Endodermal cell (in vitro differentiated cells): Measurements from ENCODE around the gene RAMACL. TPM values are rescaled to one million over a fixed set of nuclear protein-coding genes. Genes with fewer than 3 reads are reported as not detected.

Experiments
- DNase-seq: peaks from one replicate; pipeline ENCODE4 v3.0.0-alpha.2; 2017
- H3K27ac ChIP-seq: 2 replicates; pipeline ENCODE4 v1.5.1; 2013; ENCODE audit warnings: mild to moderate bottlenecking, low read depth, low read length, moderate library complexity
- H3K27me3 ChIP-seq: 2 replicates; pipeline ENCODE4 v1.6.1; 2013; ENCODE audit warnings: mild to moderate bottlenecking, low read length, moderate library complexity; ENCODE audit not compliant: insufficient read depth, control insufficient read depth, poor library complexity, severe bottlenecking
- H3K36me3 ChIP-seq: 2 replicates; pipeline ENCODE4 v1.7.0; 2013; ENCODE audit warnings: mild to moderate bottlenecking, low read length, moderate library complexity; ENCODE audit not compliant: control insufficient read depth, insufficient read depth
- H3K4me1 ChIP-seq: one replicate; pipeline ENCODE4 v1.7.0; 2013; ENCODE audit warnings: low read length; ENCODE audit not compliant: control insufficient read depth, insufficient read depth
- H3K4me3 ChIP-seq: 2 replicates; pipeline ENCODE4 v1.5.1; 2013; ENCODE audit warnings: mild to moderate bottlenecking, low read length, moderate library complexity
- H3K9ac ChIP-seq: 2 replicates; pipeline ENCODE4 v1.6.1; 2013; ENCODE audit warnings: mild to moderate bottlenecking, low read length, moderate library complexity; ENCODE audit not compliant: poor library complexity, severe bottlenecking; ENCODE audit errors: extremely low read depth
- H3K9me3 ChIP-seq: 2 replicates; pipeline ENCODE4 v1.6.1; 2013; ENCODE audit warnings: mild to moderate bottlenecking, low read length, moderate library complexity; ENCODE audit not compliant: control insufficient read depth
- H3K27ac Mint-ChIP-seq: 2 replicates; pipeline ENCODE4 v1.8.0; 2020; ENCODE audit warnings: mixed read lengths
- H3K27me3 Mint-ChIP-seq: 2 replicates; pipeline ENCODE4 v1.8.0; 2021; ENCODE audit warnings: mild to moderate bottlenecking, mixed read lengths; ENCODE audit not compliant: insufficient read depth
- H3K36me3 Mint-ChIP-seq: 2 replicates; pipeline ENCODE4 v1.8.0; 2020; ENCODE audit warnings: low read depth, mixed read lengths
- H3K4me1 Mint-ChIP-seq: 2 replicates; pipeline ENCODE4 v1.8.0; 2020; ENCODE audit warnings: mixed read lengths
- H3K4me3 Mint-ChIP-seq: 2 replicates; pipeline ENCODE4 v1.8.0; 2020; ENCODE audit warnings: mild to moderate bottlenecking, moderate library complexity, mixed read lengths
- H3K9me3 Mint-ChIP-seq: 2 replicates; pipeline ENCODE4 v1.8.0; 2020; ENCODE audit warnings: mild to moderate bottlenecking, mixed read lengths
- CTCF ChIP-seq: fragments of 200-600 bp; sonication (generic); conservative IDR thresholded peaks from 2 replicates; pipeline ENCODE4 v1.5.0; 2021; ENCODE audit warnings: antibody characterized with exemption, mild to moderate bottlenecking
- WGBS, 2 experiments: methylation state at CpG; one replicate each; pipeline versions ENCODE4 v1.1.5 to v1.1.7; 2013; ENCODE audit warnings: missing lambda C conversion rate in 2 of 2, mixed read lengths in 1 of 2; ENCODE audit not compliant: insufficient coverage in 1 of 2, insufficient read length in 1 of 2; 5-methylcytosine and 5-hydroxymethylcytosine counted together
- total RNA-seq, 2 donors: library from RNA; stranded (reverse); fragmentation: NEBNext Ultra II Directional in 1 of 2; extraction: Animal tissue kit (Norgen Biotek cat#: 25700) in 1 of 2; gene quantifications; 2 replicates in 1 of 2; 3 replicates in 1 of 2; pipeline ENCODE4 v1.2.1, GENCODE V29; 2021

Gene RAMACL
- total RNA-seq, 2 donors from 2014 or later = 0.80 to 2.5 TPM

- no peak overlapping the region for H3K4me3 ChIP-seq
- H3K27me3 ChIP-seq = no peaks in the 10 kb centered on the region
- Mint-ChIP-seq H3K36me3 (no peaks in the 10 kb centered on the region), H3K9me3 (no peaks in the 10 kb centered on the region), H3K4me1 (peaks cover 9% of the 10 kb centered on the region), H3K4me3 (no peak overlapping the region), H3K27ac (no peak overlapping the region), H3K27me3 (no peaks in the 10 kb centered on the region)
- H3K36me3 ChIP-seq = no peaks in the 10 kb centered on the region
- TF ChIP-seq CTCF = no peak
- H3K9me3 ChIP-seq = no peaks in the 10 kb centered on the region
- DNase-seq = peak; percentile 3
- H3K9ac ChIP-seq = no peak overlapping the region
- H3K27ac ChIP-seq = no peak overlapping the region
- 95 to 100% methylated on average over 2 to 4 of the region's 4 CpGs for WGBS, 2 experiments
- H3K4me1 ChIP-seq = no peaks in the 10 kb centered on the region
Measured at GRCh38 chr6:166608774-166609173, 22.3 kb upstream of the RAMACL start.

DNA sequence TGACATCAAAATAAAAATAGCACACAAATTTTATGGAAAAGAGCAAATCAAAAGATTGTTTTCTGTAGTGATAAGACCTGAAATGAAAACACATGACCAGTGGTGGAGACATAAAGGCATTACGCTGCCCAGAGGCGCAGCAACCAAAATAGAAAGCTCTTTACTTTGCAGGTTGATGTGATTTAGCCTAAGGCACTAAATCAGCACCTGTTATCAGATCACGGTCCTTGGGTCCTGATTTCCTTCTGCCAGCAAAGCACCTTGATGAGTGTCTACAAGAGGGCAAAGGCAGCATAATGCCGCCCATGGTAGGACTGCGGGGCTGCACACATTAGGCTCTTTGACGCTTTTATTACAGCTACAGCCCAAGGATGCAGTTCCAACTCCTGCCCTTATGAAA lies 19.3 kb upstream of the RAMACL start:
- H3K27me3 ChIP-seq = no peaks in the 10 kb centered on the region
- Mint-ChIP-seq H3K36me3 (peaks cover 6% of the 10 kb centered on the region), H3K27ac (no peak overlapping the region), H3K9me3 (no peaks in the 10 kb centered on the region), H3K27me3 (no peaks in the 10 kb centered on the region), H3K4me3 (no peak overlapping the region), H3K4me1 (peaks cover 9% of the 10 kb centered on the region)
- WGBS, 2 experiments = 95 to 98% methylated on average over 5 to 6 of the region's 6 CpGs
- peak; percentile 27 for DNase-seq
- no peaks in the 10 kb centered on the region for H3K36me3 ChIP-seq
- TF ChIP-seq CTCF = no peak
- H3K27ac ChIP-seq = no peak overlapping the region
- no peak overlapping the region for H3K4me3 ChIP-seq
- no peaks in the 10 kb centered on the region for H3K4me1 ChIP-seq
- H3K9ac ChIP-seq = no peak overlapping the region
- H3K9me3 ChIP-seq = no peaks in the 10 kb centered on the region

DNA sequence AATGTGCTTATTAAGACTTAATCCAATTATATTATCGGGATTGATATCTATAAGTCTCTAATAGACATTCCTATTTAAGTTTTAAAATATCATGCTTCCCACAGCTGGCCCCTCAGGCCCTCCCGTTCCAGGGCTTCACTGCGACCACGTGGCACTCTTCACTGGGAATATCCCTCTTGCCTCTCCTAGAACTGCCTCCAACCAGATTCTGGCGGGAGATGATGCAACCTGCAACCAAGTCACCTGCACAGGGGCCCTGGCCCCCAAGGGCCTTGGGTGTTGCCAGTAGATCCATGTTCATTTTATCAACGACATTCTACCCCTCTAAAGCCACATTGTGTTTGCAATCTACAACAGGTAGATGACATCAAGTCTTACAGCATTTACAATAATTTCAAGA lies 18.4 kb upstream of the RAMACL start:
- H3K4me3 ChIP-seq = no peak overlapping the region
- H3K9me3 Mint-ChIP-seq = no peaks in the 10 kb centered on the region
- TF ChIP-seq CTCF = no peak
- no peaks in the 10 kb centered on the region for H3K4me1 ChIP-seq
- no peaks in the 10 kb centered on the region for H3K27me3 Mint-ChIP-seq
- H3K36me3 ChIP-seq = no peaks in the 10 kb centered on the region
- H3K9ac ChIP-seq = no peak overlapping the region
- H3K9me3 ChIP-seq = no peaks in the 10 kb centered on the region
- H3K4me1 Mint-ChIP-seq = peaks cover 9% of the 10 kb centered on the region
- DNase-seq = peak; percentile 42
- no peak overlapping the region for H3K27ac Mint-ChIP-seq
- WGBS, 2 experiments = 85 to 94% methylated on average over 5 to 6 of the region's 6 CpGs
- peaks cover 9% of the 10 kb centered on the region for H3K36me3 Mint-ChIP-seq
- H3K27ac ChIP-seq = no peak overlapping the region
- H3K27me3 ChIP-seq = no peaks in the 10 kb centered on the region
- no peak overlapping the region for H3K4me3 Mint-ChIP-seq
